ENCODE measurements around the gene EVA1C.

EVA1C gene

GRCh38 chr21:32423320-32424190 is 11.0 kb downstream of the EVA1C start:
- no peak for TF ChIP-seq CTCF (IDR thresholded peaks at IDR 0.05; ENCODE audit: insufficient read depth, low read depth, low read length, missing control alignments)
- no peak for DNase-seq (ENCODE audit: low read depth)
- H3K4me3 ChIP-seq (ENCODE audit: low read depth, low read length): no peak overlapping the region

GRCh38 chr21:32424191-32424535 is 11.7 kb downstream of the EVA1C start:
- no peak for DNase-seq (ENCODE audit: low read depth)
- TF ChIP-seq CTCF (IDR thresholded peaks at IDR 0.05; ENCODE audit: insufficient read depth, low read depth, low read length, missing control alignments): no peak
- no peak overlapping the region for H3K4me3 ChIP-seq (ENCODE audit: low read depth, low read length)

- TF ChIP-seq CTCF (IDR thresholded peaks at IDR 0.05; ENCODE audit: insufficient read depth, low read depth, low read length, missing control alignments): no peak
- no peak for DNase-seq (ENCODE audit: low read depth)
- H3K4me3 ChIP-seq (ENCODE audit: low read depth, low read length): no peak overlapping the region
Measured at GRCh38 chr21:32424674-32425073, 12.2 kb downstream of the EVA1C start.

GRCh38 chr21:32425628-32426027 is 13.1 kb downstream of the EVA1C start:
- TF ChIP-seq CTCF (IDR thresholded peaks at IDR 0.05; ENCODE audit: insufficient read depth, low read depth, low read length, missing control alignments): no peak
- no peak for DNase-seq (ENCODE audit: low read depth)
- H3K4me3 ChIP-seq (ENCODE audit: low read depth, low read length): no peak overlapping the region

- no peak for DNase-seq (ENCODE audit: low read depth)
- H3K4me3 ChIP-seq (ENCODE audit: low read depth, low read length): no peak overlapping the region
- TF ChIP-seq CTCF (IDR thresholded peaks at IDR 0.05; ENCODE audit: insufficient read depth, low read depth, low read length, missing control alignments): no peak
Measured at GRCh38 chr21:32426066-32426465, 13.6 kb downstream of the EVA1C start.

GRCh38 chr21:32426592-32427051 is 14.1 kb downstream of the EVA1C start:
- DNase-seq (ENCODE audit: low read depth): no peak
- no peak overlapping the region for H3K4me3 ChIP-seq (ENCODE audit: low read depth, low read length)
- no peak for TF ChIP-seq CTCF (IDR thresholded peaks at IDR 0.05; ENCODE audit: insufficient read depth, low read depth, low read length, missing control alignments)

All from GM12865 (cell line).